NCI-H2107 treated with DMSO at 0.1 percent for 48 hours (cell line): ENCODE results near the gene SRRT.

ENCODE experiments used
- DNase-seq: peaks from one replicate; lab custom pipeline; 2025; ENCODE audit not compliant: unreplicated experiment; lab: John Stamatoyannopoulos, UW

Gene SRRT

GRCh38 chr7:100874577-100875355 is at the start of gene SRRT:
SRRT (plus strand) TSS chr7:100875103; CDS start chr7:100875591, 488 bp downstream.
- DNase-seq: peak; percentile 96

- no peak for DNase-seq
Observed at GRCh38 chr7:100825215-100825671, 49.7 kb upstream of the SRRT start.

GRCh38 chr7:100825751-100826513 is 49.0 kb upstream of the SRRT start:
- no peak for DNase-seq

- DNase-seq: no peak
Observed at GRCh38 chr7:100826514-100827329, 48.2 kb upstream of the SRRT start.

- DNase-seq: no peak
Observed at GRCh38 chr7:100827330-100828226, 47.3 kb upstream of the SRRT start, which contains the start of gene EPHB4. EPHB4 (minus strand) TSS chr7:100827523; CDS start chr7:100827030, 493 bp downstream.

GRCh38 chr7:100829150-100829716 is 45.7 kb upstream of the SRRT start:
- DNase-seq: no peak

- no peak for DNase-seq
Observed at GRCh38 chr7:100830396-100830795, 44.5 kb upstream of the SRRT start.

GRCh38 chr7:100832281-100832633 is 42.6 kb upstream of the SRRT start:
- no peak for DNase-seq

- DNase-seq: no peak
Observed at GRCh38 chr7:100835903-100836811, 38.7 kb upstream of the SRRT start.

GRCh38 chr7:100836812-100837098 is 38.1 kb upstream of the SRRT start:
- no peak for DNase-seq

- DNase-seq: peak; percentile 71
Observed at GRCh38 chr7:100837099-100837836, 37.6 kb upstream of the SRRT start.

GRCh38 chr7:100839361-100839760 is 35.5 kb upstream of the SRRT start:
- no peak for DNase-seq

GRCh38 chr7:100840470-100841100 is 34.3 kb upstream of the SRRT start:
- no peak for DNase-seq

- DNase-seq: no peak
Observed at GRCh38 chr7:100847360-100847759, 27.5 kb upstream of the SRRT start.

GRCh38 chr7:100852048-100852872 is 22.6 kb upstream of the SRRT start, which contains the start of gene SLC12A9:
SLC12A9 (plus strand) TSS chr7:100852713; CDS start chr7:100854198, 1,485 bp downstream.
- DNase-seq: peak; percentile 64

- DNase-seq: no peak
Observed at GRCh38 chr7:100854146-100854895, 20.6 kb upstream of the SRRT start.
